ENCODE results near the gene C5orf15. TPM values are rescaled to one million over a fixed set of nuclear protein-coding genes. Genes with fewer than 3 reads are reported as not detected.
A peak's percentile ranks its signal among the peaks of the same experiment; 100 is the strongest.

The C5orf15 gene
- total and polyA plus RNA-seq, 9 of the 15 experiments (the other 6 are each of a cell fraction or from before 2014, with no cell fraction given), result 23.3 to 50.7 (median 35.5) TPM

GRCh38 chr5:133939668-133940067, 28.8 kb downstream of the C5orf15 start (continued):
- TF ChIP-seq CXXC5 (CRISPR knock-in tag; IDR thresholded peaks at IDR 0.05) (peak; percentile 51; the same call in 1 of the 2 replicates), MTA1 (IDR thresholded peaks at IDR 0.05; ENCODE audit: borderline replicate concordance) (peak; percentile 70; the same call in 1 of the 2 replicates), CBFA2T2 (conservative IDR thresholded peaks at IDR 0.05) (no peak), HMBOX1 (IDR thresholded peaks at IDR 0.05) (peak; percentile 57), STAT6 (CRISPR knock-in tag; IDR thresholded peaks at IDR 0.05) (no peak), RNF219 (CRISPR knock-in tag; IDR thresholded peaks at IDR 0.05) (no peak), E2F3 (CRISPR knock-in tag; IDR thresholded peaks at IDR 0.05) (no peak), ZNF324 (CRISPR knock-in tag; IDR thresholded peaks at IDR 0.05) (no peak), KDM5B (IDR thresholded peaks at IDR 0.05; ENCODE audit: insufficient replicate concordance, low read depth, low read length) (no peak), ARNT (IDR thresholded peaks at IDR 0.05) (peak in 1 of 2 experiments; percentile 37; a peak in 1 of 4 replicates), ZEB2 (IDR thresholded peaks at IDR 0.05) (peak; percentile 51; the same call in 1 of the 2 replicates), AFF1 (IDR thresholded peaks at IDR 0.05; ENCODE audit: low read depth in 1 of 2, partially characterized antibody in 2 of 2) (peak in 1 of 2 experiments; percentile 47), L3MBTL2 (IDR thresholded peaks at IDR 0.05) (peak; percentile 37), SMARCA4 (IDR thresholded peaks at IDR 0.05) (peak; percentile 41; the same call in 1 of the 2 replicates)

Measured in K562 (cell line).